ENCODE measurements around the gene AGBL1.

AGBL1 gene

GRCh38 chr15:86127547-86127946, 47.9 kb downstream of the AGBL1 start:
- ATAC-seq = no peak

GRCh38 chr15:86135041-86135440, 55.4 kb downstream of the AGBL1 start:
- ATAC-seq = no peak
- Mint-ChIP-seq H3K9me3 (no peaks in the 10 kb centered on the region), H3K27me3 (peaks cover under 1% of the 10 kb centered on the region), H3K4me3 (no peak overlapping the region), H3K27ac (no peak overlapping the region), H3K4me1 (no peaks in the 10 kb centered on the region)
- DNase-seq = no peak

More at GRCh38 chr15:86127547-86127946, 47.9 kb downstream of the AGBL1 start:
- Mint-ChIP-seq H3K9me3 (peaks cover 0 to 8% of the 10 kb centered on the region in 2 donors), H3K4me3 (no peak overlapping the region), H3K27ac (no peak overlapping the region), H3K27me3 (peaks cover 16% of the 10 kb centered on the region), H3K4me1 (no peaks in the 10 kb centered on the region)
- DNase-seq = no peak

DNA sequence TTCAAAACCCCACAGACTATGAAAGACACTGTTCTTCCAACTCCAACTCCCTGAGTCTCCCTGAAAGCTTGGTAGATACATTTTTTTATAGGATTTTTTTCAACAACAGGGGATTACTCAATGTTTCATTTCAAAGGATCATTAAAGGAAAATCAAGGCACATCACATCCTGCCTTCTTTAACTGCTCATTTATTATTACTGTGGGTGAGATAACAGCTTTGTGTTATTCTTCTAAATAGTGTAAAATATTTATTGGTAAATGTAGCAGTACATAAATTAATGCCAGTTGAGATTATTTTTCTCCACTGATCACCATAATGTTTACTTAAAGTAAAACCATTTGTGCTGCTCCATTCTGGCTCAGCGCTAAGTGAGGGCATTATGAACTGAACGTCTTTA, 57.2 kb downstream of the AGBL1 start:
- Mint-ChIP-seq H3K4me1 (no peaks in the 10 kb centered on the region), H3K27me3 (peaks cover 9% of the 10 kb centered on the region), H3K4me3 (no peak overlapping the region), H3K9me3 (no peaks in the 10 kb centered on the region), H3K27ac (no peak overlapping the region)
- DNase-seq (no peak), ATAC-seq (no peak)

GRCh38 chr15:86138798-86139197, 59.1 kb downstream of the AGBL1 start:
- peaks cover 0 to 4% of the 10 kb centered on the region in 2 donors for H3K9me3 Mint-ChIP-seq
- ATAC-seq (no peak), DNase-seq (no peak)
- H3K27ac Mint-ChIP-seq = no peak overlapping the region
- peaks cover 14% of the 10 kb centered on the region for H3K27me3 Mint-ChIP-seq
- no peak overlapping the region for H3K4me3 Mint-ChIP-seq
- H3K4me1 Mint-ChIP-seq = no peaks in the 10 kb centered on the region

DNA sequence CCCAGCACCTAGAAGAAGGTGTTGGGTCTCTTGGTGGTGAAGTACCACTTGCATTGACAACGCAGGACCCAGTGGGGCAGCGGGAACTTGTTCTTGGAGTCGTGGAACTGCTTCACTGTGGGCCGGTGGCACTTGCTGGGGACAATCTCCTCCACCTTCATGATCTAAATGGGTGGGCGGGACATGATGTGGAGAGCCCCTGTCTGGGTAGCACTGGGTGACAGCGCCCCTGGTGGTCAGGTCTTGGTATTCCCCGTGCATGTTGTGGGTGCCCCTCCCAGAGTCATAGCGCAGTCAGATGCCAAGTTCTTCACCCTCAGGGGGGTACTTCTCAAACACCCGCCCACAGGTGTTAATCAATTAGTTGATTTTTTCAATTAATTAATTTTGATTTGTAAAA, 60.2 kb downstream of the AGBL1 start:
- no peaks in the 10 kb centered on the region for H3K4me1 Mint-ChIP-seq
- no peak overlapping the region for H3K27ac Mint-ChIP-seq
- ATAC-seq (no peak), DNase-seq (peak in 1 of 2 donors; percentile 8)
- H3K27me3 Mint-ChIP-seq = peaks cover 17% of the 10 kb centered on the region
- peaks cover 0 to 8% of the 10 kb centered on the region in 2 donors for H3K9me3 Mint-ChIP-seq
- no peak overlapping the region for H3K4me3 Mint-ChIP-seq

- no peaks in the 10 kb centered on the region for H3K27me3 Mint-ChIP-seq
- no peak for DNase-seq
Observed at GRCh38 chr15:86154705-86155104, 75.0 kb downstream of the AGBL1 start.

DNA sequence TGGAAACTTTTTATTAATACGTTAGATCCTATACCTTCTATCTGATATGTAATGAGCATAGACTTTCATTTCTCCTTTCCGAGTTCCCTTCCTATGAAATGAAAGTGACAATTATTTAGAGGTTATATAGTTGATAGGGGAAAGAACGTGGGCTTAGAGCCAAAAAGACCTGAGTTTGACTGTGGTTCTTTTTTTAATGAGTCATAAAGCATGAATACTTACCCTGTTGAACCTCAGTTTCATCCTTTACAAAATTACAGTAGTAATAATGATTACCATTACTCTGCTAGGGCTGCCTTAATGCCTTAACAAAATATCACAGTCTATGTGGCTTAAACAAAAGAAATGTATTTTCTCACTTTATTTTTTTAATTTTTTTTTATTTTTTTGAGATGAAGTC, 75.9 kb downstream of the AGBL1 start:
- no peak for ATAC-seq
- H3K9me3 Mint-ChIP-seq = peaks cover 6 to 21% of the 10 kb centered on the region in 2 donors

More at GRCh38 chr15:86154705-86155104, 75.0 kb downstream of the AGBL1 start:
- peaks cover 14 to 30% of the 10 kb centered on the region in 2 donors for H3K9me3 Mint-ChIP-seq
- ATAC-seq = no peak
- H3K27ac Mint-ChIP-seq = no peak overlapping the region
- no peak overlapping the region for H3K4me3 Mint-ChIP-seq
- H3K4me1 Mint-ChIP-seq = no peaks in the 10 kb centered on the region

DNA sequence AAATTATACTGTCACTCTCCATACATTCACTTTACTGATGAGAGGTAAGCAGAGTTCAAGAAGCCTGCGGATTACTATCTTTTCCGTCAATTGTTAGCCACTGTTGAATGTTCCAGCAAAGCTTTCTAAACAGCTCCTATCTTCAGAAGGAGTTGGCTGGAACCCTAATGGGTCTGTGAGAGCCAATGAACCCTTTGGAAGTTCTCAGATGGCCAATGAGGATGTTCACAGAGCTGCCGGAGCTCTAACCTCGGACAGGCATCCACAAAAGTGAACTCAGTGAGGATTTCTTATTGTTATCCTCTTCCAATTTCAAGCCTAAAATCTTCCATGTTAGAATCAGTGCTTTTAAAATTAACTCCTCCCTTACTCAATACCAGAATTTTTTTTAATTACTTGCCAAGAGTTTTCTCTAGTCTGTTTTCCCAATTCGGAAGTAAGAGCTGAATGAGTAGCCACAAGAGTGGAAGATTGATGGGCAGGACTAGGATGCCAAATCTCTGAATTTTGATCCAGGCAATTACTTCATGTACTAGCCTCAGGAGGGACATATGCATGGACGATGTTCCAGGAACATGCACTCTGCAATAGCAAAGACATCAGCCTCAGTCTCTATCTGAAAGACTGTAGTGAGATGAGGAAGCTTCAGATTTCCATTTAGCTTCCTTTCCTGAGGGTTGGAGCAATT, 78.1 kb downstream of the AGBL1 start:
- peaks cover 2 to 3% of the 10 kb centered on the region in 2 donors for H3K9me3 Mint-ChIP-seq
- H3K27me3 Mint-ChIP-seq = no peaks in the 10 kb centered on the region
- H3K27ac Mint-ChIP-seq = no peak overlapping the region
- ATAC-seq (no peak), DNase-seq (no peak)
- no peaks in the 10 kb centered on the region for H3K4me1 Mint-ChIP-seq
- no peak overlapping the region for H3K4me3 Mint-ChIP-seq

More for the DNA sequence above, 75.9 kb downstream of the AGBL1 start:
- Mint-ChIP-seq H3K4me1 (no peaks in the 10 kb centered on the region), H3K27ac (no peak overlapping the region), H3K4me3 (no peak overlapping the region), H3K27me3 (no peaks in the 10 kb centered on the region)
- no peak for DNase-seq

GRCh38 chr15:86159468-86159867, 79.8 kb downstream of the AGBL1 start:
- ATAC-seq (no peak), DNase-seq (no peak)
- Mint-ChIP-seq H3K4me1 (no peaks in the 10 kb centered on the region), H3K27ac (no peak overlapping the region), H3K27me3 (peaks cover 7% of the 10 kb centered on the region), H3K9me3 (peaks cover 0 to 4% of the 10 kb centered on the region in 2 donors), H3K4me3 (no peak overlapping the region)

DNA sequence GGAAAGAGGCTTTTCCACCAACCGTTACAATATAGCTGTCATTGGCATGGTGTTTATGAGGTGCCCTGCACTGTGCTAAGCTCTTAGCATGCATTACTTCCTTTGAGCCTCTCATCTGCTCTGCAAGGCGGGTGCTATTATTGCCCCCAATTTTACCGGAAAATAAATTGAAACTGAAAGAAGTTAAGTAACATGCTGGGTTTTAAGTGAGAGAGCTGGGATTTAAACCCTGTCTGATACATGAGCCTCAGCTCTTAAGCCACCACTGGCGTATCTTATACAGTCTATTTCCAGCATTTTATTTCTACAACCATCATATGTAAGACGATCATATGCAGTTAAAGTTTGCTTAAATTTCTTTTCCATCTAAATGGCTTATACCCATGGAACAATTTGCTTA, 81.6 kb downstream of the AGBL1 start:
- H3K9me3 Mint-ChIP-seq = peaks cover 0 to 4% of the 10 kb centered on the region in 2 donors
- peaks cover 13% of the 10 kb centered on the region for H3K27me3 Mint-ChIP-seq
- H3K4me3 Mint-ChIP-seq = no peak overlapping the region
- no peak overlapping the region for H3K27ac Mint-ChIP-seq
- ATAC-seq = no peak
- DNase-seq = no peak
- H3K4me1 Mint-ChIP-seq = no peaks in the 10 kb centered on the region

- DNase-seq (no peak), ATAC-seq (no peak)
- H3K27me3 Mint-ChIP-seq = peaks cover 14% of the 10 kb centered on the region
- peaks cover 0 to 4% of the 10 kb centered on the region in 2 donors for H3K9me3 Mint-ChIP-seq
- H3K4me3 Mint-ChIP-seq = no peak overlapping the region
- H3K27ac Mint-ChIP-seq = no peak overlapping the region
- H3K4me1 Mint-ChIP-seq = no peaks in the 10 kb centered on the region
Observed at GRCh38 chr15:86162172-86162591, 82.5 kb downstream of the AGBL1 start.

DNA sequence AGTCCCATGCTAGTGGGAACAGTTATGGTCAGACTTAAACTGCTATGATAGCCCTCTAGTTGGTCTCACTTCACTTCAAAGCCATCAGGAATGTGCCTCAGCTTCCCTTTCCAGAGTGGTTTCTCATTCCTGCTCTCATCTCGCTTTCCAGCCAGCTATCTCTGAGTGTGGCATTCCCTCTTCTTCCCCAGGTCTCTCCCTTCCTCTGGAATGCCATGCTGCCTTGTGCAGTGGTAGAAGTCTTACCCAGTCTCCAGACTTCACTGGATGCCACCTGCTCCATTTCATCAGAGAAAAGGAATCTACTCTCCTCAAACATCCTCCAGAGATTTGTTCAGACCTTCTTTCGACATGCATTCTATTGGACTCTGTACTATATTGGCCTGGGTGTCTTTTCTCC, 83.0 kb downstream of the AGBL1 start:
- ATAC-seq (no peak), DNase-seq (no peak)
- Mint-ChIP-seq H3K9me3 (peaks cover 0 to 4% of the 10 kb centered on the region in 2 donors), H3K4me3 (no peak overlapping the region), H3K4me1 (no peaks in the 10 kb centered on the region), H3K27ac (no peak overlapping the region), H3K27me3 (peaks cover 18% of the 10 kb centered on the region)

DNA sequence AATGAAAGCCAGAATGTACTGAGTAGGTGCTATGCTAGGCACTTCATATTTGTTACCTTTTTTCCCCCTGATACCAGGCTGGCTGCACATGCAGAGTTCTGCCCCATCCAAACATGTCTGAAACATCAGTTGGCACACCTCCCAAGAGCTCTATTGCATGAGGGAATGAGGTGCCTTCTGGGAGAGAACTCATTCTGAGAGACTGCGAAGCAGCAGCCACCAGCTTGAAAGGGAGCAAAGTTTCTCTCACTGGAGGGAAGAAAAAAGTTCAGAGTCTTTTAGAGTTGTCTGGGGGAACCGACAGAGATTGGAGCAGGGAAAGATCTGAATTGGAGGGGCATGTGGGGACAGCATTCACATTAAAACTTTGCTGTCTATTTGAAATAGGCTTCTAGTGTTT, 84.1 kb downstream of the AGBL1 start:
- H3K27ac Mint-ChIP-seq = no peak overlapping the region
- no peak overlapping the region for H3K4me3 Mint-ChIP-seq
- H3K9me3 Mint-ChIP-seq = peaks cover 0 to 4% of the 10 kb centered on the region in 2 donors
- no peaks in the 10 kb centered on the region for H3K4me1 Mint-ChIP-seq
- no peak for DNase-seq
- H3K27me3 Mint-ChIP-seq = peaks cover 27% of the 10 kb centered on the region
- ATAC-seq = no peak

- H3K27ac Mint-ChIP-seq = peak overlapping the region in 1 of 2 donors; percentile 2
- H3K27me3 Mint-ChIP-seq = peaks cover 27% of the 10 kb centered on the region
- H3K4me1 Mint-ChIP-seq = no peaks in the 10 kb centered on the region
- no peak for ATAC-seq
- DNase-seq = no peak
- peaks cover 0 to 4% of the 10 kb centered on the region in 2 donors for H3K9me3 Mint-ChIP-seq
- no peak overlapping the region for H3K4me3 Mint-ChIP-seq
Observed at GRCh38 chr15:86164232-86164898, 84.7 kb downstream of the AGBL1 start.

DNA sequence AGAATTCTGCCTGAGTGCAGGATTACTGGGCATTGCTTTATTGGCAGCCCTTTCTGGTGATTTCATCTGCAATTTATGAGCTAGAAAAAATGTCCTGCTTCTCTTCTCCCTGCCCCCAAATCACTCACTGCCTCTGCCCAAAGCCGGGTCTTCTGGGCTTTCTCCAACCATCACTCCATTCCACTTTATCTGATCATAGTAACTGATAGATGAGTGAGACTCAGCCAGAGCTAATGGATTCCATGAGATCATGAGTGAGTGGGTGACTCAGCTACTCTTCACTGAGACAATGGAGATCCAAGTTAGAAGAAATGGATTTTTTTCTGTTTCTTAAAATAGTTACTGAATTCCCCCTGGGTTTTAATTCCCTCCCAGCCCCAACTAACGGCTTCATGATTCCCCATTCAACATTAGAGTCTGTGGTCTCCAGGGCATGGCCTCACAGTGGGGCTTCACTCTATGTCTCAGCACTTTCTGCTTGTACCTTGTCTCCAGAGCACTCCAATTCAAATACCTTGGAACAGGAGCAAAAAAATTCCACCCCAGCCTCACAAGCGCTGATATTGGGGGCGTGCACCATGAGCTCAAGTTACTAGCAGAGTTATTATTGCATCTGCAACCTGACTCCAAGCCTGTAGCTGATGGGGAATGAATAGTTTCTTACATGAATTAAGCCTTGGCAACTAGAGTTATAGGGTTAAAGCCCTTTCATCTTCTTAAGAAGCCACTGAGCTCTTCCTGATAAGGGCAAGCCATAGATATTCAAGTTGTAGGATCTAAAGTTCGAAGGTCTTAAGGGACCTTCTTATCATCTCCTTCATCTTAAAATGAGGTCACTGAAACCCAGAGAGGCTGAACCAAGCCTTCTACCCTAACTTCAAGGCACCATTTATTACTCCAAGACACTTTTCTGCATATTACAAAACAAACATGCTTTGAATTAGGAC, 85.9 kb downstream of the AGBL1 start:
- no peak for DNase-seq
- H3K27ac Mint-ChIP-seq = peak overlapping the region in 1 of 2 donors; percentile 3

More for the DNA sequence above, 85.9 kb downstream of the AGBL1 start:
- peaks cover 27% of the 10 kb centered on the region for H3K27me3 Mint-ChIP-seq
- no peak overlapping the region for H3K4me3 Mint-ChIP-seq
- peaks cover 0 to 4% of the 10 kb centered on the region in 2 donors for H3K9me3 Mint-ChIP-seq
- no peaks in the 10 kb centered on the region for H3K4me1 Mint-ChIP-seq
- ATAC-seq = no peak
